ENCODE data around the gene SMIM8.

The SMIM8 gene

GRCh38 chr6:87336367-87336766 lies 14.0 kb downstream of the SMIM8 start:
- DNase-seq = no peak

GRCh38 chr6:87340230-87340629 lies 17.8 kb downstream of the SMIM8 start:
- no peak for DNase-seq

DNA sequence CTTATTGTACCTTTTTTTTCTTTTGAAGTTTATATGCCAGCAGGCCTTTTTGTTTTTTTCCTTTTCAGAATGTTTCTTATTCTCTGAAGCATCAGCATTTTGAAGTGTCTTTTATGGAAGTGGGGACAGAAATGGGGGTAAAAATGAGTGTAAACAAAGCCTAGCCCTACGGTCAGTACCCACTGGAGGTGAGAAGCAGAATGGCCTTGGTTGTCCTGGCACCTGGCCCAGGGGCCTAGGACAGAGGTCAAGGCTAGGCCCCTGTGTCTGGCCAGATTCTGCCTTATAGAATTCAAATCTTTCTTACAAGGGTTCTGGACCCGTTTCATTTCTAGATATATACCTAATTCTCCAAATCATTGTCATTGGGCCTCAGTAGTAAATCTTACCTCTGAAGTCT lies 18.8 kb downstream of the SMIM8 start:
- no peak for DNase-seq

DNA sequence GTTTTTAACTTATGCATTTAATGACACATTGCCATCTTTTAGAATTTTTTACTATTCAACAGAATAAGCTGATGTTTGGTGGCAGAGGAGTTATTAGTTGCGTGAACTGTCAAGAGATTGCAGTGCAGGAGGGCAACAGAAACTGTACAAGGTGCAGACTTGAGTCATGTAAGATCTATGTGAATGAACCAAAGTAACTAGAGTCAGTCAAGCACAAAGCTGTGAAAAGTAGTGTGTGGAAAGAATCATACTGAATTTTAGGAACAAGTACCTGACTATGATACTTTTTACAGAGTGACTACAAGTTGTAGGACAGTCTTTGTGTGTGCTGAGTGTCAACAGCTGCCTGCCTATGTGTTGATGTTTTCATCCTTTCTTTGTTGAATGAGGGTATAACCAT lies 19.5 kb downstream of the SMIM8 start:
- no peak for DNase-seq

- no peak for DNase-seq
Observed at GRCh38 chr6:87342829-87343228, 20.4 kb downstream of the SMIM8 start.

DNA sequence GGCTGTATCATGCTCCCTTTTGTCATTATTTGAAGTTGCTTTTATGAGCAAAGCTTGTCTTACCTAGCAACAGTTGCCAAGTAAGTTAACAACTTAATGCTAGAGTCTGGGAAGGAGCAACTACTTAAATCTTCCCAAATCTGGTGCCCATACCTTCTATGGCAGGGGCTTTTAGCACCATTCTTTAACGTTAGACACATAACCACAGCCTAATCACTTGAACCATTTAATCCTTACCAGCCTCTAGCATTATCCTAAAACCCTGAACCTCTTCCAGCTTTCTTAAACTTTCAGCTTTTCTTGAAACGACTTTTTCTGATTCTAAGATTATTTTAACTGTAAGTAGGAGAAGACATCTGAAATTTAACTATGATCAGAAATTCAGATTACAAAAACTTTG lies 22.3 kb downstream of the SMIM8 start, which contains the start of gene C6orf163:
TSS of gene C6orf163 (plus strand) at position 83 of the 400 bp plus-strand sequence. CDS start at position 370, 287 bp downstream.
- DNase-seq = no peak

- DNase-seq = no peak
Observed at GRCh38 chr6:87346700-87347099, 24.3 kb downstream of the SMIM8 start.

- DNase-seq = no peak
Observed at GRCh38 chr6:87349896-87350295, 27.5 kb downstream of the SMIM8 start.

DNA sequence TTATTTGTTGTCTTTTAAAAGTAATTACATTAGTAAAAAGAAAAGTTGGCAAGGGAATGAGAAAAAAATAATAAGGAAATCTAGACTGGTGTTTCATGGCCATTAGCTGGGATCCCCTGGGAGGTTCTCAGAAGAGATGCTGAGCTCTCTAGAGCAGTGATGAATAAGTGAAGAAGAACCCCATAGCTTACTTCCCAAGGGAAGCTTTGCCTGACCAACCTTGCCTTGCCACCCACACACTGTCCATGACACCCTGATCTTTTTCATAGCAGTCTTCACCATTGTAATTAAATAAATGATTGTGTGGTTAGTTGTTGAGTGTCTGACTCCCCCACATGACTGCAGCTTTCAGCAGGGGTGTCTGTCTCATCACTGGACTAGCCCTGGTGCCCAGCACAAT lies 28.1 kb downstream of the SMIM8 start:
- no peak for DNase-seq

GRCh38 chr6:87351583-87351982 lies 29.2 kb downstream of the SMIM8 start:
- DNase-seq = no peak

DNA sequence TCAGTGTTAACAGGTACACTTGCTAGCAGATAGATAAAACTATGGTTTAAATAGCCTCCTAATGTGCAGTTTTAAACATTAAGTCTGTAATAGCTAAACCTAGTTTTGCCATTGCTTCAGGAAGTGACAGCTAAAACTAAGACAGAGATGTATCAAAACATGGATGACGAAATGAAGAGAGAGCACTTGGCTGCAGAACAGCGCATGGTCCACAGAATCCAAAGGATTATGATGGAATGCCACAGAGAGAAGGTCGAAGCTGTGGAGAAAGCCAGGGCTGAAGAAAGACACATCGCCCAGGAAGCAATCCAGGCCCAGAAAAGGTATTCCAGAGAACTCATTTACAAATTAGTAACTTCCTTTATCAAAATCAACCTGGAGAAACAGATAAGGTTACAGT lies 33.8 kb downstream of the SMIM8 start:
- DNase-seq = no peak

DNA sequence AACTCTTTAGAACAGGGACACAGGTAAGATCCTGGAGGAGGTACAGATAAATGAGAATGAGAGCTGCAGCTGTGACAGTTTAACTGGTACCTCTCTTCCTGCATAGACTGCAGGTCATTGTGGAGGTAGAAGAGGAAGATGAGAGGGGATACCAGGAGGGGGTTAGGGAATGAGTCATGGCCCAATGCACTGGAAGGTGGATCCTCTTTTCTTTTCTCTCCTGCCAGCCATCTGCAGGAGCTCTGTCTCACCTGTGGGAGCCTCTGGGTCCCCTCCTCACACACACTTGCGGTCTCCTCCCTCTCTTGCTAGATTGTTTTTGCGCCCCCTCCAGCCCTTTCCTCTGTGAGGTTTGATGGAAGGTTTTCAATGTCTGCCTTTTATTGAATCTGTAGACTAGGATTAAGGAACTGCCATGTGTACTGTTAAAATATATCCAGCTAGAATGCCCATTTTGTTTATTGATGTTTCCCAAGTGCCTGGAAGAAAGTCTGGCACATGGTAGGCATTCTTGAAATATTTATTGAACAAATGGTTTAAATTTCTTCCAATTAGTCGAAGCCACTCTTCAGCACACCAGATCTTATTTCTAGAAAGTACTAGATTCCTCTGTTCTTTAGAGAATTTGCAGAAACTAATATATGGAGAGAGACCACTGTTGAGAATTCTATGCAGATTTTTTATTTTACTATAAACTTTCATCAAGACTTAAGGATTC lies 35.2 kb downstream of the SMIM8 start:
- no peak for DNase-seq

DNA sequence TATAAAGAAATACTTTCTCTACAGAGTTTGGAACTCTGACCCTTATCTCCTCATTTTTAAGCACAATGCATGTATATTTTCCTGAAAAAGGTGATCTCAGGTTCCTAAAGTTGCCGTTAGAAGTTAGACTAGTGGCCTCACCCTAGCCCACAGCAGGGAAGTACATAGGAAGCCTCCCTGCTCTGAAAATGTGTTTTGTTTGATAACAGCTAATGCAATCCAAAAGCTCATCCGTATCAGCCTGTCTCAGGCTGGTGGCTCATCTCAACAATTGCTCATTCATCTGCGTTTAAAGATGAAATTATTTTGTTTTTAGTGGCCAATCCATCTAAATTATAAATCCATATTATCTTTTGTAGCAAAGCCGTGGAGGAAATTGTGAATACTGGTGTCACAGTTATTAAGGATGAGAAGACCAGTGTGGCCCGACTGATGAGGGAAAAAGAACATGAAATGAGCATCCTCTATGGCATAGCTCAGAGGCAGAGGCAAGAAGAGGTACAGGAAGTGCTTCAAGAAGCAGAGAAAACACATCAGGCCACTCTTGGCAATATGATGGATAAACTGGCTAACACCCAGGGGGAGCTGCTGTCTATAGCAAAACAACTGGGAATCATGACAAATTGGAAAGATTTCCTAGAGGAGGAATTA lies 42.3 kb downstream of the SMIM8 start:
- no peak for DNase-seq

- DNase-seq = no peak
Observed at GRCh38 chr6:87366072-87366827, 43.9 kb downstream of the SMIM8 start.

GRCh38 chr6:87366899-87367298 lies 44.5 kb downstream of the SMIM8 start:
- no peak for DNase-seq

DNA sequence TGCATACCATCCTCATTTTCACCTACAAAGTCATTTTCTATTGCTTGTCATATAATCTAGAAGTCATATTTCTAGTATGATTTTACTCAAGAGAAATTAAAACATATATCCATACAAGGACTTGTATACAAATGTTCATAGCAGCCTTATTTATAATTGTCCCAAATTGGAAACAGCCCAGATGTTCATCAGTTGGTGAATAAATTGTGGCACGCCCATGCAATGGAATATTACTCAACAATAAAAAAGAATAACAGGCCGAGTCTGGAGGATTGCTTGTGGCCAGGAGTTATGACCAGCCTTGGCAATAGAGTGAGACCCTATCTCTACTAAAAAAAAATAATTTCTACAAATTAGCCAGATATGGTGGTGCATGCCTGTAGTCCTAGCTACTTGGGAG lies 51.0 kb downstream of the SMIM8 start:
- DNase-seq = no peak

GRCh38 chr6:87375315-87375714 lies 52.9 kb downstream of the SMIM8 start:
- no peak for DNase-seq

DNA sequence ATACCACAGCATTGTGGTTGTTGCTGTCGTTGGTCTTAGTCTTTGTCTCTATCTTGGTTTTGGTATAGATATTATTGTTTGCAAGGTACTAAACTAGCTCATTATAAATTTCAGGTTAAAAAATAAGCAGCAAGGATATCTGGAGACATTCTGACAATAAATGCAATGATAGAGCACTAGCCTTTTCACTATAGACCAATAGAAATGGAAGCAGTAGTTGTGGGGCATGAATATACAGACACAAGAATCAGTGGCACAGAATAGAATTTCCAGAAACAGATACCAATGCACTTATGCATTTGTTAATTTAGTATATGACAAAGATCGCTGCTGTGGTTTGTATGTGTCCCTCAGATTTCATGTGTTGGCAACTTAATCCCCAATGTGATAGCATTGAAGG lies 54.3 kb downstream of the SMIM8 start:
- DNase-seq = no peak

DNA sequence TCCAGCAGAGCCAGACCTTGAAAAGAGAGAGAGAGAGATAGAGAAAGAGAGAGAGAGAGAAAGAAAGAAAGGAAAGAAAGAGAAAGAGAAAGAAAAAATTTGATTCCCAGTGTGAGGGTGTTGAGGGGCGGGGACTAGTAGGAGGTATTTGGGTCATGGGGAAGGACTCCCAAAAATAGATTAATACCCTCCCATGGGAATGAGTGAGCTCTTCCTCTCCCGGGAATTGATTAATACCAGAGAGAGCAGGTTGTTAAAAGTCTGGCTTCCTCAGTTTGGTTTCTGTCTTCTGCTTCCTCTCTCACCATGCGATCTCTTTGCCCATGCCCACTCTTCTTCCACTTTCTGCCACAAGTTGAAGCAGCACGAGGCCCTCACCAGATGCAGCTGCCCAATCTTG lies 56.6 kb downstream of the SMIM8 start:
- no peak for DNase-seq

DNA sequence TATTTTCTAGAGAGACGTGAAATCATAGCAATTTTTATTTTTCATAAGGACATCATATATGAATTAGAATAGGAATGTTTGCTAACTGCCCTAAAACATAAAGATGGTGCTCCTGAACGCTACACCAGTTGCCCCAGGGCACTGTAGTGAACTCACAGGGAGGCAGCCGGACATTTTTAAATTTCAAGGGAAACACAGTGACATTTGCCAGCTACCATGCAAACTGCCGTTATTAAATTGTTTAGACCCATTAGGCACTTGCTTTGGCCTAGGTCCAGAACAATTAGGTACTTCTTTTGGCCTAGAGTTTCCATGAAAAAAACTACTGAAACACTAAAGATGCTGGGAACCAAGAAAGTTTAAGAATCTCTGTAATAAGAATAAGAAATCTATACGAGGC lies 60.5 kb downstream of the SMIM8 start:
- no peak for DNase-seq

- DNase-seq = no peak
Observed at GRCh38 chr6:87384038-87384437, 61.6 kb downstream of the SMIM8 start.

GRCh38 chr6:87384449-87384848 lies 62.1 kb downstream of the SMIM8 start:
- no peak for DNase-seq

- DNase-seq = no peak
Observed at GRCh38 chr6:87391334-87391733, 68.9 kb downstream of the SMIM8 start.

Data from stimulated activated CD4-positive, alpha-beta T cell treated with anti-CD3 and anti-CD28 coated beads, Interleukin-2, amount 100 ng/mL, for 24 hours (primary cell).